Gastrocnemius medialis (tissue), 4 donors: ENCODE data around the gene TMTC1. TPM values are rescaled to one million over a fixed set of nuclear protein-coding genes. Genes with fewer than 3 reads are reported as not detected.

Source experiments
- ATAC-seq, 2 donors: fragments of 150-250 bp; one replicate each; pipeline ENCODE4 v1.9.1; 2016
- DNase-seq, 2 donors: peaks; one replicate each; pipeline ENCODE4 v3.0.0-alpha.2; 2019
- H3K27ac ChIP-seq, 4 donors: fragments of 200-600 bp; sonication (generic); 1 replicate in 1 of 4; 2 replicates in 3 of 4; pipeline ENCODE4 v1.5.1; 2016 to 2018; ENCODE audit warnings: mild to moderate bottlenecking in 2 of 4, moderate library complexity in 1 of 4
- H3K27me3 ChIP-seq, 3 donors: fragments of 200-600 bp; sonication (generic) in 2 of 3; 1 replicate in 1 of 3; 2 replicates in 2 of 3; pipeline versions ENCODE4 v1.5.1 to v1.6.0; 2016 to 2019; ENCODE audit warnings: mild to moderate bottlenecking in 1 of 3, moderate library complexity in 1 of 3
- H3K36me3 ChIP-seq, 2 donors: fragments of 200-600 bp; sonication (generic) in 1 of 2; one replicate each; pipeline ENCODE4 v1.5.1; 2017 to 2018
- H3K4me1 ChIP-seq, 2 donors: fragments of 200-600 bp; sonication (generic) in 1 of 2; one replicate each; pipeline ENCODE4 v1.5.1; 2016 to 2017; ENCODE audit warnings: mild to moderate bottlenecking in 2 of 2
- H3K4me3 ChIP-seq, 4 donors: fragments of 200-600 bp; sonication (generic) in 3 of 4; 1 replicate in 1 of 4; 2 replicates in 3 of 4; pipeline ENCODE4 v1.5.1; 2016 to 2019; ENCODE audit warnings: mild to moderate bottlenecking in 2 of 4
- H3K9me3 ChIP-seq, 3 donors: fragments of 200-600 bp; sonication (generic) in 2 of 3; 1 replicate in 1 of 3; 2 replicates in 2 of 3; pipeline ENCODE4 v1.5.1; 2016 to 2019
- POLR2A ChIP-seq, 2 donors: fragments of 450-650 bp; IDR thresholded peaks; one replicate each; pipeline ENCODE4 v1.6.1; 2017; ENCODE audit warnings: antibody characterized with exemption in 2 of 2, mild to moderate bottlenecking in 2 of 2, moderate library complexity in 2 of 2
- in situ Hi-C, 4 donors: fragments of 200-750 bp; cut with MboI; loops; one replicate each; pipeline versions ENCODE4 v1.15.0 to v1.8.0; 2017; ENCODE audit warnings: low sequenced_read_pairs in 4 of 4
- intact Hi-C: fragments of 100-400 bp; cut with DNase I; formaldehyde crosslinking; loops from one replicate; pipeline ENCODE4 v1.15.1; 2023; ENCODE audit warnings: low total_unique reads
- total RNA-seq, 4 donors: library from RNA; depleted of rRNA; stranded (reverse); fragments of >200 nt; gene quantifications; one replicate each; pipeline versions ENCODE4 v1.1.0 to v1.2.3, GENCODE V29; 2016
- TF ChIP-seq, protein P1 (sequence below), 5 experiments: fragments of 450-650 bp in 3 of 5; fragments of 200-600 bp in 2 of 5; sonication (generic) in 2 of 5; IDR thresholded peaks in 4 of 5; conservative IDR thresholded peaks in 1 of 5; 1 replicate in 4 of 5; 2 replicates in 1 of 5; pipeline ENCODE4 v1.5.1; 2016 to 2019; ENCODE audit warnings: antibody characterized with exemption in 5 of 5, mild to moderate bottlenecking in 3 of 5, moderate library complexity in 3 of 5

The TMTC1 gene
- total RNA-seq, 4 donors from 2014 or later = 38.5 to 83.5 (median 42.6) TPM

DNA sequence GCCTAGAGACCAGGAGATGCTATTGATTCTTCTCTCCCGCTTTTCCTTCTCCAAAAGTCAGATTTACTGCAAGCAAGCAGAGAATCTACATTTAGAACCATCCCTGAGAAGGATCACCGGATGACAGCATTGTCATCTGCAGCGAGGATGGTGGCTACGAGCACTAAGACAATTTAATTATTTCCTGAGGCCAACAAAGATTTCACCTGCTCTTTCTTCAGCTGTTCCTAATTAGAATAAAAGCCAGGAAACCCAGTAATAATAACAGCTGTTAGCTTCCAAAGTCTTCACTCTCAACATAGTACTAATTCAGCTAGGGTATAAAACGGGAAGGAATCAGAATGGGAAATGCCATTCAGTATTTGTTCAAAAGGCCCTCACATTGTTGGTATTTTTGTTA lies 53.3 kb downstream of the TMTC1 start:
- Histone ChIP-seq H3K4me1 (peaks cover 96 to 97% of the 10 kb centered on the region in 2 donors), H3K27me3 (no peaks in the 10 kb centered on the region), H3K27ac (peak overlapping the region; percentile 79 to 93 (median 82)), H3K36me3 (no peaks in the 10 kb centered on the region), H3K9me3 (no peaks in the 10 kb centered on the region), H3K4me3 (no peak overlapping the region)
- in situ Hi-C loops (no loop called here), intact Hi-C loops (no loop called here)
- TF ChIP-seq POLR2A (IDR thresholded peaks at IDR 0.05) = no peak
- ATAC-seq (no peak), DNase-seq (no peak)

DNA sequence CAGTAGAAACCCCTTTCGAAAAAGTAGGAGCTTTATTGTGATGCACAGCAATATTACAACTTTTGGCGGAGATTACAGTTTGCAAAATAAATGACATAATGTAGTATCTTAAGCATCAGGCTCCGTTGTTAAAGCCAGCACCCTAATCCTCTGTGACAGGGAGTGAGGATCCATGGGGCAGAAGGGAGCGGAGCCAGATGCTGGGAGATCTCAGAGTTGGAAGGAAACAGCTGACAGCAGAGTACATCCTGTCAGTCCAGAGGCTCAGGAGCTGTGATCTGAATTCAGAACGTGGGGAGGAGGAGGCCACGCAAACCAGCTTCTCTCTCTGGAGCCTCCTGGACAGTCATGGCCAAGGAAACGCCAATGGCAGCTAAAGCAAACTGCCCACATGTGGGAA lies 55.7 kb downstream of the TMTC1 start:
- Histone ChIP-seq H3K4me3 (no peak overlapping the region), H3K36me3 (no peaks in the 10 kb centered on the region), H3K27me3 (no peaks in the 10 kb centered on the region), H3K4me1 (peaks cover 86 to 94% of the 10 kb centered on the region in 2 donors), H3K27ac (peak overlapping the region; percentile 79 to 93 (median 82)), H3K9me3 (no peaks in the 10 kb centered on the region)
- intact Hi-C loops = loop anchor here (5.0 kb wide), 1 partner anchor 54 kb away; the partner anchor contains the start of gene TMTC1
- TF ChIP-seq POLR2A (IDR thresholded peaks at IDR 0.05) = no peak
- TF ChIP-seq, protein P1, sequence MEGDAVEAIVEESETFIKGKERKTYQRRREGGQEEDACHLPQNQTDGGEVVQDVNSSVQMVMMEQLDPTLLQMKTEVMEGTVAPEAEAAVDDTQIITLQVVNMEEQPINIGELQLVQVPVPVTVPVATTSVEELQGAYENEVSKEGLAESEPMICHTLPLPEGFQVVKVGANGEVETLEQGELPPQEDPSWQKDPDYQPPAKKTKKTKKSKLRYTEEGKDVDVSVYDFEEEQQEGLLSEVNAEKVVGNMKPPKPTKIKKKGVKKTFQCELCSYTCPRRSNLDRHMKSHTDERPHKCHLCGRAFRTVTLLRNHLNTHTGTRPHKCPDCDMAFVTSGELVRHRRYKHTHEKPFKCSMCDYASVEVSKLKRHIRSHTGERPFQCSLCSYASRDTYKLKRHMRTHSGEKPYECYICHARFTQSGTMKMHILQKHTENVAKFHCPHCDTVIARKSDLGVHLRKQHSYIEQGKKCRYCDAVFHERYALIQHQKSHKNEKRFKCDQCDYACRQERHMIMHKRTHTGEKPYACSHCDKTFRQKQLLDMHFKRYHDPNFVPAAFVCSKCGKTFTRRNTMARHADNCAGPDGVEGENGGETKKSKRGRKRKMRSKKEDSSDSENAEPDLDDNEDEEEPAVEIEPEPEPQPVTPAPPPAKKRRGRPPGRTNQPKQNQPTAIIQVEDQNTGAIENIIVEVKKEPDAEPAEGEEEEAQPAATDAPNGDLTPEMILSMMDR (IDR thresholded peaks at IDR 0.05 in 4 of 5, conservative IDR thresholded peaks at IDR 0.05 in 1 of 5) = no peak
- in situ Hi-C loops = no loop called here
- peak; percentile 46 to 56 for ATAC-seq
- DNase-seq = peak; percentile 55 to 56

DNA sequence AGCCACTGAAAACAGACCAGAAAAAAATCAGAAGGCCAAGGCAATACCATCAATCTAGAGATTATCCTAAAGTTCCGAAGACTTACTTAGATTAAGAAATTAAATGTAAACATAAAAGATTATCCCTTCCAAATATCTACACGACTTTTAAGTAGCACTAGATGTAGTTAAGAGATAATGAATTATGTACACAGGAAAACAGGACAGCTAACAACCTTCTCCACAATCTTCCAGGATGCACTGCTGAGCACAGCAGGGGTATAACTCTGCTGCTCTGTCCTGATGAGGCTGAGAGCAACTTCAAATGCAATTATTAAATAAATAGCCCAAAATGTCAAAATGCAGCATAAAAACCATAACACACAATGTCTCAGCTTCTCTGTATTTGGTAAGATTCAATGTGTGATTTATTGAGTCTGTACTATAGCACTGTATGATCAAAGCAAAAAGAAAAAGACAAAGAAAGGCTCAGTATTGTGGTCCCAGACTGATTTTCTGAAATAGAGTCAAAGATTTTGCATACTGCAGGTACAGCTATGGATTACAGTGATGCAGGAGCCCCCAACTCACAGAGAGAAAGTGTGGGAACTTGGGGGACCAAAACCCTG lies 56.9 kb downstream of the TMTC1 start:
- H3K27ac ChIP-seq = peak overlapping the region; percentile 79 to 93 (median 82)
- intact Hi-C loops = loop anchor here (5.0 kb wide), 1 partner anchor 55 kb away; the partner anchor contains the start of gene TMTC1
- in situ Hi-C loops = no loop called here
- TF ChIP-seq POLR2A (IDR thresholded peaks at IDR 0.05) = no peak
- TF ChIP-seq, protein P1 (IDR thresholded peaks at IDR 0.05 in 4 of 5, conservative IDR thresholded peaks at IDR 0.05 in 1 of 5) = no peak
- DNase-seq (no peak), ATAC-seq (no peak)
- no peaks in the 10 kb centered on the region for H3K36me3 ChIP-seq
- H3K27me3 ChIP-seq = no peaks in the 10 kb centered on the region
- peak overlapping the region in 1 of 4 donors; percentile 7 for H3K4me3 ChIP-seq
- no peaks in the 10 kb centered on the region for H3K9me3 ChIP-seq
- H3K4me1 ChIP-seq = peaks cover 74 to 82% of the 10 kb centered on the region in 2 donors

DNA sequence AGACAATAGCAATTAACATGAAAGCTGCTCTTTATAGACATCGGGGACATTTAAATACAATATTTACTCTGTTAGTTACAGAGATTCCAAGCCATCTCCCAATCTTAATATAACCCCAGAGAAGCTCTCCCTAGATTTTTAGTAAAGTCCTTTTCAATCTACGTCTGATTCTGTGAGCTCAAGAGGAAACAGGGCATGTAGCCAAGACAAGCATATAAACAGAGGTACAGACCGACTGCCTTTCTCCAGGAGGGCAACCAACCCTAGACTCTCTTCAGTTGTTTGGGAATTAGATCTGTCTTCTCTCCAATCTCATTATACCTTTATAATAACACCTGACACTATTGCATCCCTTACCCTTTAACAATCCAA lies 57.4 kb downstream of the TMTC1 start:
- H3K36me3 ChIP-seq = no peaks in the 10 kb centered on the region
- DNase-seq (no peak), ATAC-seq (peak in 1 of 2 donors; percentile 34)
- H3K9me3 ChIP-seq = no peaks in the 10 kb centered on the region
- in situ Hi-C loops (no loop called here), intact Hi-C loops (loop anchor here (5.0 kb wide), 1 partner anchor 56 kb away; the partner anchor contains the start of gene TMTC1)
- H3K4me1 ChIP-seq = peaks cover 69 to 77% of the 10 kb centered on the region in 2 donors
- H3K4me3 ChIP-seq = peak overlapping the region in 3 of 4 donors; percentile 7 to 41 (median 16)
- peak overlapping the region; percentile 79 to 93 (median 82) for H3K27ac ChIP-seq
- no peaks in the 10 kb centered on the region for H3K27me3 ChIP-seq
- TF ChIP-seq, protein P1 (IDR thresholded peaks at IDR 0.05 in 4 of 5, conservative IDR thresholded peaks at IDR 0.05 in 1 of 5) = no peak
- no peak for TF ChIP-seq POLR2A (IDR thresholded peaks at IDR 0.05)

DNA sequence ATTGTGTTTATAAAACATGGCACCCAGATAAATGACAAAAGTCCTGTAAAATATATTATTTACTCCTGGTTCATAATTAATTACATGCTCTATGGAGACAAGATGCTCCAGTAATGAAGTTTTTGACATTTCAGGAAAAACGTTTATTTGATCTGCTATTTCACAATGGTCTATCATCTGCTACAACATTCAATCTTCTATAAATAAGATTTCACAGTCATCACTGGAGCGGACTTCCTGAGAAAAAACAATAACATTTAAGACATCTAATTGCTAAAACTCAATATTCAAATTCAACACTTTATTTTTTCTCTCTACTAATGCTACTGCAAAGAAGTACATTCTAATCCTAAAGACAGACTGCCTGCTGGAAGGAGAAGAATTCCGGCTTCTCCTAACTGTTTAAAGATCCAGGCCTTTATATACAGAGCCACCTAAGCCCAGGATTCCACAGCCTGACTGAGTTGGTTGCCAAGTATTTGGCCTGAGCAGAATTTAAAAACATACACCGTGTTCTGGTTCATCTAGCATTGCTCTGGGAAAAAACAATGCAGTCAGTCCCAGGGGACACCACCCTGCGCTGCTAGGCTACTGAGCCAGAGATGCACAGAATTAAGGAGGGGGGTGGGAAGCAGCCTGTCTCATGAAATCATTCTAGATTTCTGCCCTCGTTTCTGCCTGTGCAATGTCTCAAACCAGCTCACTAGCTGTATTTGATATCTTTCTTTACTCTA lies 58.0 kb downstream of the TMTC1 start:
- Histone ChIP-seq H3K27ac (peak overlapping the region; percentile 79 to 93 (median 82)), H3K9me3 (no peaks in the 10 kb centered on the region), H3K4me3 (peak overlapping the region; percentile 7 to 41 (median 13)), H3K4me1 (peaks cover 66 to 71% of the 10 kb centered on the region in 2 donors), H3K36me3 (no peaks in the 10 kb centered on the region), H3K27me3 (no peaks in the 10 kb centered on the region)
- TF ChIP-seq, protein P1 (IDR thresholded peaks at IDR 0.05 in 4 of 5, conservative IDR thresholded peaks at IDR 0.05 in 1 of 5) = no peak
- peak in 1 of 2 donors; percentile 46 for TF ChIP-seq POLR2A (IDR thresholded peaks at IDR 0.05)
- DNase-seq = peak; percentile 45 to 78
- in situ Hi-C loops (no loop called here), intact Hi-C loops (loop anchor here (5.0 kb wide), 1 partner anchor 57 kb away; the partner anchor contains the start of gene TMTC1)
- peak; percentile 77 to 95 for ATAC-seq
